Measurements from ENCODE around the gene MAEA.

The MAEA gene

GRCh38 chr4:1384675-1385372 lies 95.1 kb downstream of the MAEA start:
- no peak for DNase-seq (ENCODE audit: low read depth)
- H3K4me3 ChIP-seq (replicated peaks; ENCODE audit: low read depth, low read length): no peak overlapping the region
- no peak for TF ChIP-seq CTCF (IDR thresholded peaks at IDR 0.05; ENCODE audit: low read length, missing control alignments)

GRCh38 chr4:1385373-1386340 lies 96.0 kb downstream of the MAEA start:
- DNase-seq (ENCODE audit: low read depth): no peak
- no peak for TF ChIP-seq CTCF (IDR thresholded peaks at IDR 0.05; ENCODE audit: low read length, missing control alignments)
- no peak overlapping the region for H3K4me3 ChIP-seq (replicated peaks; ENCODE audit: low read depth, low read length)
